Erythroblast (primary cell): ENCODE measurements around the gene FAH.
A peak's percentile ranks its signal among the peaks of the same experiment; 100 is the strongest.

Experiments used
- DNase-seq, 2 experiments: peaks; one replicate each; lab custom pipeline; 2025; lab: John Stamatoyannopoulos, UW
- GATA1 ChIP-seq: IDR thresholded peaks from 2 replicates; pipeline ENCODE4 v1.6.1; 2011; ENCODE audit warnings: low read depth, mild to moderate bottlenecking, control low read depth, low read length, moderate library complexity
- POLR2A ChIP-seq: IDR thresholded peaks from 2 replicates; pipeline ENCODE4 v1.6.1; 2011; ENCODE audit warnings: mild to moderate bottlenecking, low read length

The FAH gene

GRCh38 chr15:80156176-80156720, 3.4 kb downstream of the FAH start:
- TF ChIP-seq GATA1 = no peak
- no peak for TF ChIP-seq POLR2A

GRCh38 chr15:80157215-80157614, 4.4 kb downstream of the FAH start:
- DNase-seq = no peak
- TF ChIP-seq GATA1 (no peak), POLR2A (no peak)

More at GRCh38 chr15:80156176-80156720, 3.4 kb downstream of the FAH start:
- DNase-seq = no peak

GRCh38 chr15:80159301-80159700, 6.5 kb downstream of the FAH start:
- no peak for DNase-seq
- no peak for TF ChIP-seq POLR2A
- TF ChIP-seq GATA1 = no peak

GRCh38 chr15:80159811-80160569, 7.2 kb downstream of the FAH start:
- peak; percentile 46 to 55 for DNase-seq
- TF ChIP-seq GATA1 = no peak
- TF ChIP-seq POLR2A = no peak

- DNase-seq = peak; percentile 84 to 88
- TF ChIP-seq POLR2A (peak; percentile 41), GATA1 (no peak)
Measured at GRCh38 chr15:80160570-80161156, 7.9 kb downstream of the FAH start.

- TF ChIP-seq POLR2A (no peak), GATA1 (no peak)
- no peak for DNase-seq
Measured at GRCh38 chr15:80161468-80162016, 8.7 kb downstream of the FAH start.

GRCh38 chr15:80162059-80162554, 9.3 kb downstream of the FAH start:
- DNase-seq = no peak
- TF ChIP-seq GATA1 (no peak), POLR2A (no peak)

GRCh38 chr15:80163217-80163616, 10.4 kb downstream of the FAH start:
- DNase-seq = no peak
- TF ChIP-seq GATA1 (no peak), POLR2A (no peak)

- no peak for DNase-seq
Measured at GRCh38 chr15:80163897-80164296, 11.1 kb downstream of the FAH start.

GRCh38 chr15:80167936-80168335, 15.1 kb downstream of the FAH start:
- no peak for DNase-seq
- TF ChIP-seq POLR2A (no peak), GATA1 (no peak)

More at GRCh38 chr15:80163897-80164296, 11.1 kb downstream of the FAH start:
- TF ChIP-seq GATA1 = no peak
- TF ChIP-seq POLR2A = no peak

- no peak for DNase-seq
- no peak for TF ChIP-seq GATA1
- no peak for TF ChIP-seq POLR2A
Measured at GRCh38 chr15:80168421-80168820, 15.6 kb downstream of the FAH start.

- TF ChIP-seq POLR2A (no peak), GATA1 (no peak)
- no peak for DNase-seq
Measured at GRCh38 chr15:80169768-80170357, 17.1 kb downstream of the FAH start.

GRCh38 chr15:80170596-80170995, 17.8 kb downstream of the FAH start:
- no peak for TF ChIP-seq POLR2A
- no peak for DNase-seq
